OCI-LY3 (cell line): ENCODE measurements around the gene IWS1.

ENCODE experiments used
- CTCF ChIP-seq: fragments of 200-600, 300-600 bp; sonication (generic); IDR thresholded peaks from 2 replicates; pipeline ENCODE4 v1.5.1; 2014; ENCODE audit warnings: antibody characterized with exemption, low read length, low read depth
- EZH2phosphoT487 ChIP-seq: fragments of 200-600 bp; shearing (Covaris generic); IDR thresholded peaks from 2 replicates; pipeline ENCODE4 v1.6.1; 2018; ENCODE audit warnings: antibody characterized with exemption, mixed run types, low read depth

- TF ChIP-seq CTCF (no peak), EZH2phosphoT487 (no peak)
These were observed 86.9 kb downstream of the IWS1 start for GRCh38 chr2:127439343-127439742.
